Astrocyte of the spinal cord (primary cell): ENCODE measurements around the gene TNPO1.

Source experiments
- DNase-seq: peaks from one replicate; pipeline ENCODE4 v3.0.0; 2011; ENCODE audit warnings: low read depth, low spot score
- H3K4me3 ChIP-seq: 2 replicates; pipeline ENCODE4 v1.5.1; 2011; ENCODE audit warnings: low read depth, mild to moderate bottlenecking, low read length, moderate library complexity
- in situ Hi-C: cut with HindIII; loops from 2 replicates; pipeline ENCODE4 v1.10.0; 2017; ENCODE audit warnings: low sequenced_read_pairs
- TF ChIP-seq, protein P1 (sequence below): IDR thresholded peaks from 2 replicates; pipeline ENCODE4 v1.5.1; 2012; ENCODE audit warnings: low read depth, mild to moderate bottlenecking, low read length, inconsistent platforms

TNPO1 gene

DNA sequence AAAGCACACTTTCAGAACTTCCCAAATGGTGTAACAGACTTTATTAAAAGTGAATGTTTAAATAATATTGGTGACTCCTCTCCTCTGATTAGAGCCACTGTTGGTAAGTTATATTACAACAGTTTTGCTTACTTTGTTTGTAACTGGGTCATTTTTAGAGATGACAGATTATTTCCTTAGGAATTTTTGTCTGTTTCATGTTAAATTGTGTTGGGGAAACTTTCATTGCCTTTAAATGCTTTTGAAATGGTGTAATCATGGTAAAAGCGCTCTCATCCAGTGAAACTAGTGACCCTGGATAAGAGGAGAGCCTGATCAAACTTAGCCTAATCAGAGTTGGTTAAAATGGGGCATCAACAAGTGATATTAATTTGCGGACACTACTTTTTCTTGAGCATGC, 39.4 kb downstream of the TNPO1 start:
- TF ChIP-seq, protein P1, sequence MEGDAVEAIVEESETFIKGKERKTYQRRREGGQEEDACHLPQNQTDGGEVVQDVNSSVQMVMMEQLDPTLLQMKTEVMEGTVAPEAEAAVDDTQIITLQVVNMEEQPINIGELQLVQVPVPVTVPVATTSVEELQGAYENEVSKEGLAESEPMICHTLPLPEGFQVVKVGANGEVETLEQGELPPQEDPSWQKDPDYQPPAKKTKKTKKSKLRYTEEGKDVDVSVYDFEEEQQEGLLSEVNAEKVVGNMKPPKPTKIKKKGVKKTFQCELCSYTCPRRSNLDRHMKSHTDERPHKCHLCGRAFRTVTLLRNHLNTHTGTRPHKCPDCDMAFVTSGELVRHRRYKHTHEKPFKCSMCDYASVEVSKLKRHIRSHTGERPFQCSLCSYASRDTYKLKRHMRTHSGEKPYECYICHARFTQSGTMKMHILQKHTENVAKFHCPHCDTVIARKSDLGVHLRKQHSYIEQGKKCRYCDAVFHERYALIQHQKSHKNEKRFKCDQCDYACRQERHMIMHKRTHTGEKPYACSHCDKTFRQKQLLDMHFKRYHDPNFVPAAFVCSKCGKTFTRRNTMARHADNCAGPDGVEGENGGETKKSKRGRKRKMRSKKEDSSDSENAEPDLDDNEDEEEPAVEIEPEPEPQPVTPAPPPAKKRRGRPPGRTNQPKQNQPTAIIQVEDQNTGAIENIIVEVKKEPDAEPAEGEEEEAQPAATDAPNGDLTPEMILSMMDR, result no peak
- no peak overlapping the region for H3K4me3 ChIP-seq
- in situ Hi-C loops, result no loop called here
- DNase-seq, result no peak

DNA sequence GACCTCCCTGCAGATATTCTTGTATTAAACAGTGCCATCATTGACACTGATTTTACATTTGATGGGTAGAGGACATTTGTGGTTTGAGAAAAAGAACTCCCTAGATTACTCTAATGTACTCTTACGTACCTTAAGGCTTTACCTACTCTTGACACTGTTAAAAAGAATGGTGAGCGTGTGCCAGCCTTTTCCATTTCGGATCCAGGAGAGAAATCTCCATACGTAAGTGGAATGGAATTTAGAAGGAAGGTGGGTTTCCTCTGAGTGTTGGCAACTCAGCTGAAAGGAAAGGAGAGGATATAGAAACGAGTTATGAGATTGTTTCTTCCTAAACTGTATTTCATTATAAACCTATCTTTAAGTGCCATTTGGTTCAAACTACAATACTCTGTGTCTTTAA, 40.9 kb downstream of the TNPO1 start:
- no peak overlapping the region for H3K4me3 ChIP-seq
- DNase-seq, result no peak
- TF ChIP-seq, protein P1, result no peak
- in situ Hi-C loops, result no loop called here

DNA sequence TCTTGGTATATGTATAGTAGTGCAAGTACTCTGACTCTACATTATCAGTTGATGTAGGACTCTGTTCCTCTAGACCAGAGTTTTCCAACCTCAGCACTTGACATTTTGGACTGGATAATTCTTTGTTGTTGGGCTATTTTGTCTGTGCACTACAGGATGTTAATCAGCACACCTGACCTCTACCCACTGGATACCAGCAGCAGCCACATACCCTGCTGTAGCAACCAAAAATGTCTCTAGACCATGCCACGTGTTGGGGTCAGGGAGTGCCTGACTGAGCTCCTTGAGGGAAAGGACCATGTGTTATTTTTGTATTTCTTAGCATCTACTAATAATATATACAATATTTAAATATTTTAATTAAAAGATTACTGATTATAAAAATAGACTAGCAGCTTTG, 42.7 kb downstream of the TNPO1 start:
- no peak overlapping the region for H3K4me3 ChIP-seq
- DNase-seq, result no peak
- in situ Hi-C loops, result no loop called here
- TF ChIP-seq, protein P1, result no peak

DNA sequence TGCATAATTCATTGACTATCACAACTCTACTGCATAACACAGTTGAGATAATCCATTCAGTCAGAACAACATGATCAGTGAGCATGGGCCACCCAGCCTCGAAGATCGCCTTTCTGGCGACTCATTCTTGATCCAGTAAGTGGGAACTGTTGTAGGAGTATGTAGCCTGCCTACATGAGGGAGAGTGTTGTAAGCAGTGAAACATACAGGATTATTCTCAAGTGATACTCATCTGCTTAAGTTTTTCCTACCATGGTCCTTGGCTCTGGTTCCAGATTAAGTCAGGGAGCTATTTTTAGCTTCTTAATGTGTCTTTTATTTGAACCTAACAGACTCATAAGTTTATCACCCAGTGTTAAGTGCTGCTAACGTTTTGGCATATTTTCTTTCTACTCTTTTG, 44.0 kb downstream of the TNPO1 start:
- peak; percentile 49 for DNase-seq
- in situ Hi-C loops, result no loop called here
- TF ChIP-seq, protein P1, result no peak
- H3K4me3 ChIP-seq, result no peak overlapping the region

DNA sequence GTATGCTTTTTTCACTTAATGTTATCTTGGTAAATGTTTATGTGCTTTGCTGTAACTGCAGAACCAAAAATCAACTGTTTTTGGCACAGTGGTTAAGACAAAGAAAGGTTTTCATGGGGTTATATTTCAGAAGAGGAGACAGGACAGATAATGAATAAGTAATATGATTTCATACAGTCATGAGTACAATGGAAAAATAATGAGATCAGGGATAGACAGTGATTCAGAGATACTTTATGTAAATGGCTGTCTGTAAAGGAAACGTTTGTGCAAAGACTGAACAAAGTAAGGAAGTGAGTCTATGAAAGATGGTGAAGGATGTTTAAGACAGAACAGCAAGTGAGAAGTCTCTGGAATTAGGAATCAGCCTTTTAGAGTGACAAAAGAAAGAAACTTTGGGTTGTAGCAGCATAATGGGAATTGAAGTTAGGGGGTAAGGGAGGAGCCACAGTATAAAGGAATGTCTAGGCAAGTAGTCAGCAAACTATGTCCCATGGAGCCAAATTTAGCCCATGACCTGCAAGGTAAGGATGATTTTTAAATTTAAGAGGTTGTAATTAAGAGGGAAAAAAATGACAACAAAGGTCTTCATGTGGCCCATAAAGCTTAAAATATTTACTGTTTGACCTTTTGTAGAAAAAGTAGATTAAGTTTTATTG, 55.0 kb downstream of the TNPO1 start:
- peak; percentile 39 for DNase-seq
- no peak overlapping the region for H3K4me3 ChIP-seq
- TF ChIP-seq, protein P1, result no peak
- in situ Hi-C loops, result no loop called here

DNA sequence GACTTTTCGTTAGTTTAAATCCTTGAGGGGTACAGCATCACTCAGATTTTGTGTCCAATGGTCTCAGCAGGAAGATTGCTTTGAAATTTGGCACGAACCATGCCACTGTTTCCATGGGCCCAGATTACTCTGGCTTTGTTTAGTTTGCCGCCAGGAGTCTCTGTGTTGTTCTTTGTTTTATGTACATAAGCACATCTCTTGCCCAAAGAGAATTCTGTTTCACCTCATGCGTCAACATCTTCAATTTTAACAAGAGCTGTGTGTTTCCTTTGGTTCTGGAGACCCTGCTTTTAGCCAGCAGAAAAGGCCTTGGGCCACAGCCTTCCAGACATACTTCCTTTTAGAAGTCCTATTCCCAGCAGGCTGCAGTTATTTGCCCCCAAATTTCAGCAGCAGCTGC, 62.4 kb downstream of the TNPO1 start:
- in situ Hi-C loops, result no loop called here
- peak; percentile 37 for DNase-seq
- no peak overlapping the region for H3K4me3 ChIP-seq
- TF ChIP-seq, protein P1, result no peak
